Kidney (tissue), 14 donors: Measurements from ENCODE around the gene WWC1. TPM values are rescaled to one million over a fixed set of nuclear protein-coding genes. Genes with fewer than 3 reads are reported as not detected.

Source experiments
- DNase-seq, 5 donors: peaks; one replicate each; pipeline ENCODE4 v3.0.0-alpha.2; 2013 to 2020
- FAIRE-seq: peaks from 2 replicates; lab custom pipeline; 2012; peaks lifted over from hg19 to GRCh38; lab: Jason Lieb, UNC
- H3K27ac ChIP-seq, 2 donors: one replicate each; pipeline ENCODE4 v1.7.0; 2013; ENCODE audit warnings: low read depth in 2 of 2, low read length in 2 of 2, inconsistent platforms in 1 of 2
- H3K27me3 ChIP-seq: one replicate; pipeline ENCODE4 v1.7.1; 2013; ENCODE audit warnings: low read length, inconsistent platforms; ENCODE audit not compliant: control insufficient read depth, insufficient read depth
- H3K36me3 ChIP-seq, 3 donors: one replicate each; pipeline versions ENCODE4 v1.7.0 to v1.7.1; 2013; ENCODE audit warnings: low read length in 3 of 3, control low read depth in 1 of 3, inconsistent platforms in 1 of 3; ENCODE audit not compliant: insufficient read depth in 3 of 3, control insufficient read depth in 2 of 3
- H3K4me1 ChIP-seq, 3 donors: one replicate each; pipeline versions ENCODE4 v1.7.0 to v1.7.1; 2013; ENCODE audit warnings: low read length in 3 of 3, inconsistent platforms in 1 of 3, low read depth in 1 of 3; ENCODE audit not compliant: control insufficient read depth in 2 of 3, insufficient read depth in 2 of 3
- H3K4me3 ChIP-seq, 3 donors: one replicate each; pipeline versions ENCODE4 v1.7.0 to v1.8.1; 2013; ENCODE audit warnings: low read length in 3 of 3, control low read depth in 1 of 3, inconsistent platforms in 1 of 3
- H3K9ac ChIP-seq, 3 donors: one replicate each; pipeline versions ENCODE4 v1.7.0 to v1.7.1; 2013; ENCODE audit warnings: low read length in 3 of 3, control low read depth in 1 of 3, inconsistent platforms in 1 of 3
- H3K9me3 ChIP-seq, 3 donors: one replicate each; pipeline versions ENCODE4 v1.7.0 to v1.7.1; 2013; ENCODE audit warnings: low read length in 3 of 3, control low read depth in 1 of 3, inconsistent platforms in 1 of 3; ENCODE audit not compliant: control insufficient read depth in 2 of 3, insufficient read depth in 1 of 3
- CTCF ChIP-seq: IDR thresholded peaks from 3 replicates; pipeline ENCODE4 v1.5.1; 2012; ENCODE audit warnings: mild to moderate bottlenecking, moderate library complexity, borderline replicate concordance; ENCODE audit not compliant: insufficient read depth; ENCODE audit errors: extremely low read depth
- intact Hi-C: fragments of 100-400 bp; cut with DNase I; formaldehyde crosslinking; loops from one replicate; pipeline ENCODE4 v1.11.1; 2022
- polyA plus RNA-seq: library from polyadenylated mRNA; stranded (reverse); fragments of 350-450 nt; fragmentation: Illumina TruSeq; extraction: RNeasy Lipid Tissue Mini Kit (QIAGEN cat#74804); gene quantifications from one replicate; pipeline ENCODE4 v1.2.3, GENCODE V29; 2014; ENCODE audit warnings: low read depth, low replicate concordance; ENCODE audit not compliant: insufficient read depth
- total RNA-seq: library from RNA; stranded (reverse); fragmentation: NEBNext Ultra II Directional; extraction: Animal tissue kit (Norgen Biotek cat#: 25700); gene quantifications from one replicate; pipeline ENCODE4 v1.2.1, GENCODE V29; 2021
- donor health status: control.
- donor health status: control.
- donor health status: control.
- donor health status: control.
- donor health status: control.
- donor health status: DM: yes; HTN: yes; CAD: no.
- donor health status: Normal renal cell carcinoma (clear cell type).

The WWC1 gene
- total and polyA plus RNA-seq, 2 donors from 2014 or later, result 74.4 to 174 TPM

- H3K27me3 ChIP-seq, result no peaks in the 10 kb centered on the region
- no peaks in the 10 kb centered on the region for H3K9me3 ChIP-seq
- TF ChIP-seq CTCF, result no peak
- DNase-seq, result no peak
- FAIRE-seq, result no peak
- peaks cover 0 to 10% (median 0%) of the 10 kb centered on the region in 3 donors for H3K36me3 ChIP-seq
- H3K4me3 ChIP-seq, result no peak overlapping the region
- intact Hi-C loops, result no loop called here
- H3K27ac ChIP-seq, result peak overlapping the region in 1 of 2 donors; percentile 7
- peaks cover 4 to 67% (median 34%) of the 10 kb centered on the region in 3 donors for H3K4me1 ChIP-seq
- H3K9ac ChIP-seq, result no peak overlapping the region
Observed at GRCh38 chr5:168299372-168299771, 7.9 kb downstream of the WWC1 start.

- H3K4me1 ChIP-seq, result peaks cover 4 to 67% (median 34%) of the 10 kb centered on the region in 3 donors
- TF ChIP-seq CTCF, result no peak
- intact Hi-C loops, result no loop called here
- H3K9ac ChIP-seq, result no peak overlapping the region
- DNase-seq (peak in 3 of 5 donors; percentile 53 to 67 (median 64)), FAIRE-seq (no peak)
- no peak overlapping the region for H3K4me3 ChIP-seq
- peak overlapping the region in 1 of 2 donors; percentile 17 for H3K27ac ChIP-seq
- H3K9me3 ChIP-seq, result no peaks in the 10 kb centered on the region
- H3K27me3 ChIP-seq, result no peaks in the 10 kb centered on the region
- H3K36me3 ChIP-seq, result peaks cover 0 to 10% (median 0%) of the 10 kb centered on the region in 3 donors
Observed at GRCh38 chr5:168300326-168301182, 9.1 kb downstream of the WWC1 start.

DNA sequence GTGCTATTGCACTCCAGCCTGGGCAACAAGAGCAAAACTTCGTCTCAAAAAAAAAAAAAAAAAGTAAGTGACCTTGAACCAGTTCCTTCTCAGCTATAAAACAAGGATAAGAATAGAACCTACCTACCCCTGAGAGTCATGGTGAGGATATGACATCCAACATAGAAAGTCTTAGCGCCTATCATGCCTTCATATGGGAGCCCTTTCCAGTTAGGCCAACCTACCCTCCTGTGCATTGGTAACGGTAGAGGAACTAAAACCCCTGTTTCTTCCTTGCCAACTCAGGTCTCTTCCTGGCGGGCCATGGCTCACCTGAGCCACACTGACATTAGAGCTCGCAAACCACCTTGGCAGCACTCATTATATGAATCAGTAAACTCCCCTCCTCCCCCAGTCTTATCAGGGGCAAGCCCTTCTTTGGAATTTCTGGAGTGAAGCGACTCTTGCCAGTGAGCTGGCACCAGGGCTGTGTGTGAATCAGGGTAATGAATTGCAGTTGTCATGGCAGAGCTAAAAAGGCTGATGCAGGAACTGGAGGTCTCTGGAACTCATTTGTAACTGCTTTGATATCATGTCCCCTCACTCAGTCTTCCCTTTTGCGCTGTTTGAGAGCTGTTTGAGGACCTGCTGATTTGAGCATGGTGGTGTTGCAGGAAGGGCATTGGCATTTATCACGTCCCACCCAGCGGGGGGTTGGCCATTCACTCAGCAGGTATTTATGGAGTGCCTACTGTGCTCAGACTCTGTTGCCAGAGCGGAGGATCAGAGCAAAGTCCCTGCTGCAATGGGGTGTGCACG lies 10.3 kb downstream of the WWC1 start:
- peaks cover 4 to 61% (median 27%) of the 10 kb centered on the region in 3 donors for H3K4me1 ChIP-seq
- peaks cover 0 to 10% (median 0%) of the 10 kb centered on the region in 3 donors for H3K36me3 ChIP-seq
- TF ChIP-seq CTCF, result no peak
- no peak overlapping the region for H3K4me3 ChIP-seq
- peak overlapping the region; percentile 55 to 63 for H3K27ac ChIP-seq
- intact Hi-C loops, result no loop called here
- peak overlapping the region in 1 of 3 donors; percentile 44 for H3K9ac ChIP-seq
- H3K9me3 ChIP-seq, result no peaks in the 10 kb centered on the region
- no peak for DNase-seq
- FAIRE-seq, result no peak
- no peaks in the 10 kb centered on the region for H3K27me3 ChIP-seq
